Measurements from ENCODE around the gene GPSM1. TPM values are rescaled to one million over a fixed set of nuclear protein-coding genes. Genes with fewer than 3 reads are reported as not detected.

GPSM1 gene
- total and polyA plus RNA-seq, 7 experiments from 2014 or later = 0.87 to 11.5 (median 8.4) TPM

DNA sequence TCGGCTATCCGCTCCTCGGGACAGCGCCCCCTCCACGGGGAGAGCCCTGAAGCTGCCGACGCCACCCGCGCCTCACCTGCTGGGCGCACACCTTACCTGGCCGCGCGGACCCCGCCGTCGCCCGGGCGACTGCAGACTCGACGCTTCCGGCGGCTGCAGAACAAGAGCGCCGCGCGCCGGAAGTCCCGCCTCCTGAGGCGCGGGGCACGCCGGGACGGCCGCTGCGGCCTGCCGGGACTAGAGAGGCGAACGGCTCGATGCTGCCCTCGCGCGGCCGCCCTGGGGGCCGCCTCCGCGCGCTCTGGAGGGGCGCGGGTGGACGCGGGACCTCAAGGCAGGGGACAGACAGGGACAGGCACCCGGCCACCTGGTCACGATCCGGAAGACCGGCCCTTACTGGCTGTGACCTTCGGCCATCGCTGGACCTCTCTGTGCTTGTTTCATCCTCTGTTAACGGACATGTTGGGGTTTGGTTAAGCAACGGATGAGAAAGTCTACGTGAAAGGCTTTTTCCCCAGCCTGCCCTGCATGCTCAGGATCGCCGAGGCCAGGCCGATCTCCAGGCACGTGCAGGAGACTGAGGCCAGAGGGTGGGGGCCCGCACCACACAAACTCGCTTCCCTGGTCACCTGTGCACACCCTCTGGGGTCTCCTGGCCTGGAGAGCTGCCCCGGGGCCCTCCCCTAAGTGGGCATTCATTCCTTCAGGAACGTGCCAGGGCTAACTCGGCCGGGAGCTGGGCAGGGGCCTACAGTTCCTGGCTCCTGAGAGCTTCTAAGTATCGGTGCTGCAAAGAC is 72.9 kb downstream of the GPSM1 start, which contains the start of gene SNAPC4:
Gene SNAPC4 (minus strand): TSS at position 133 of the 797 bp plus-strand sequence. CDS start 1,742 bp downstream, outside the sequence.
- no peaks in the 10 kb centered on the region for H3K9me3 ChIP-seq (ENCODE audit: control insufficient read depth in 2 of 3, low read length in 3 of 3)
- H3K4me3 Mint-ChIP-seq = peak within 1 kb of the TSS; percentile 83 to 90 (median 86)
- POLR2A ChIA-PET = interaction anchor here (2.3 kb wide), 1 partner anchor 9 kb away, joined by 14 read pairs; the partner anchor contains the start of genes ENTR1 and PMPCA
- H3K4me1 ChIP-seq (ENCODE audit: control insufficient read depth in 2 of 2, insufficient read depth in 2 of 2, low read length in 2 of 2) = peaks cover 33 to 38% of the 10 kb centered on the region in 2 donors
- peaks cover 0 to 20% (median 0%) of the 10 kb centered on the region in 5 donors for H3K36me3 Mint-ChIP-seq
- CTCF ChIA-PET = interaction anchor here (0.5 to 2.5 kb wide), 6 partner anchors 9 to 89 kb away, joined by 3 to 12 read pairs (median 6); partner anchors contain the start of genes ENTR1 and PMPCA
- peak within 1 kb of the TSS; percentile 62 for H3K27ac ChIP-seq (ENCODE audit: low read depth, low read length)
- peak within 1 kb of the TSS in 8 of 9 donors; percentile 26 to 78 (median 76) for H3K27ac Mint-ChIP-seq
- no peaks in the 10 kb centered on the region for H3K27me3 Mint-ChIP-seq
- H3K36me3 ChIP-seq (ENCODE audit: control insufficient read depth in 2 of 3, insufficient read depth in 3 of 3, low read length in 3 of 3) = peaks cover 0 to 49% (median 14%) of the 10 kb centered on the region in 3 experiments
- DNase-seq (peak; percentile 77 to 93 (median 87)), ATAC-seq (peak; percentile 91)
- peaks cover 30 to 61% (median 45%) of the 10 kb centered on the region in 7 donors for H3K4me1 Mint-ChIP-seq
- H3K27me3 ChIP-seq (ENCODE audit: control insufficient read depth in 2 of 2, insufficient read depth in 2 of 2, low read length in 2 of 2) = no peaks in the 10 kb centered on the region
- H3K9me3 Mint-ChIP-seq = no peaks in the 10 kb centered on the region
- peak within 1 kb of the TSS; percentile 62 for H3K4me3 ChIP-seq (ENCODE audit: low read length)
- intact Hi-C loops (cut with micrococcal nuclease) = loop anchor here (1.0 to 10.0 kb wide), 13 partner anchors 10 to 493 kb away; partner anchors contain the start of genes DNLZ (in 2 of the 2), ENTR1 (in 2 of the 2), PMPCA (in 2 of the 2) and CAMSAP1 (in 1 of the 2)

DNA sequence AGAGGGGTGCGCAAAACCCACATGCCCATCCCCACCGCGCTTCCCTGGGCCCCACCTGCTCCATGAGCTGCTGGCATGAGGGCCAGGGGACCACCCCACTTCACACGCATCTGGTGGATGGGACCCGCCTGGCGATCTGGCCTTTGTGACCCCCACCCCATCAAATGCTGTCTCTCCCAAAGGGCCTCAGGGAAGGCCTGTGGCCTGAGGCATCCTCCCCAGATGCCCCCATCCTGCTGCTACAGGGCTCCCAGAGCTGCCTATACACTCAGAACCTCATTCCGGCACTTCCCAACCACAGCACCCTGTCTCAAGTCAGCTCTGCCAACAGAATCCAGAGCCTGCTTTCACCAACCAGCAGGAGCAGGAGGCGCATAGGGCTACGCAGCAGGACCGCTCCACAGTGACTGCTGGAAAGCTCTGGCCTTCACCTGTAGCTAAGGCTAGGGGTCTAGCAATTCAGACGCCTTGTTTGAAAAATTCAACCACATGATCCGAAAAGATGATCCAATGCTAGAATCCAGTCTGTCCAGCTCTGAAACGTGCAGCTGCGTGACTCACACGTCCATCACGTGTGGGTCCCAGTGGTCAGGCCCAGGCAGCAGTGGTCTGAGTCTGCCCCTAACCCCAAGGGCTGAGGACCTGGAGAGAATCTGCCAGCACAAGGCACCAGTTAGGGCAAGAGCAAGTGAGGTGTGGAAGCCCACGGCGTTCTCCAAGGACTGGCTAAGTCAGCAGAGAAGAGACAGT is 74.0 kb downstream of the GPSM1 start:
- Histone ChIP-seq H3K27me3 (ENCODE audit: control insufficient read depth in 2 of 2, insufficient read depth in 2 of 2, low read length in 2 of 2) (no peaks in the 10 kb centered on the region), H3K9me3 (ENCODE audit: control insufficient read depth in 2 of 3, low read length in 3 of 3) (no peaks in the 10 kb centered on the region), H3K27ac (ENCODE audit: low read depth, low read length) (no peak overlapping the region), H3K4me3 (ENCODE audit: low read length) (no peak overlapping the region), H3K36me3 (ENCODE audit: control insufficient read depth in 2 of 3, insufficient read depth in 3 of 3, low read length in 3 of 3) (peaks cover 4 to 45% (median 6%) of the 10 kb centered on the region in 3 experiments), H3K4me1 (ENCODE audit: control insufficient read depth in 2 of 2, insufficient read depth in 2 of 2, low read length in 2 of 2) (peaks cover 40 to 41% of the 10 kb centered on the region in 2 donors)
- POLR2A ChIA-PET = interaction anchor here (2.3 kb wide), 1 partner anchor 8 kb away, joined by 14 read pairs; the partner anchor contains the start of genes ENTR1 and PMPCA
- Mint-ChIP-seq H3K36me3 (peaks cover 0 to 26% (median 0%) of the 10 kb centered on the region in 5 donors), H3K4me3 (peak overlapping the region in 6 of 10 donors; percentile 14 to 86 (median 42)), H3K9me3 (no peaks in the 10 kb centered on the region), H3K27ac (peak overlapping the region in 6 of 9 donors; percentile 16 to 68 (median 34)), H3K27me3 (no peaks in the 10 kb centered on the region), H3K4me1 (peaks cover 35 to 68% (median 51%) of the 10 kb centered on the region in 7 donors)
- DNase-seq (no peak), ATAC-seq (no peak)
- CTCF ChIA-PET = interaction anchor here (0.8 to 2.5 kb wide), 5 partner anchors 8 to 90 kb away, joined by 3 to 12 read pairs (median 5); partner anchors contain the start of genes ENTR1 and PMPCA
- intact Hi-C loops (cut with micrococcal nuclease) = loop anchor here (2.0 to 10.0 kb wide), 6 partner anchors 133 to 494 kb away; partner anchors contain the start of genes CAMSAP1 (in 1 of the 2), NOTCH1 (in 1 of the 2) and QSOX2 (in 1 of the 2)

DNA sequence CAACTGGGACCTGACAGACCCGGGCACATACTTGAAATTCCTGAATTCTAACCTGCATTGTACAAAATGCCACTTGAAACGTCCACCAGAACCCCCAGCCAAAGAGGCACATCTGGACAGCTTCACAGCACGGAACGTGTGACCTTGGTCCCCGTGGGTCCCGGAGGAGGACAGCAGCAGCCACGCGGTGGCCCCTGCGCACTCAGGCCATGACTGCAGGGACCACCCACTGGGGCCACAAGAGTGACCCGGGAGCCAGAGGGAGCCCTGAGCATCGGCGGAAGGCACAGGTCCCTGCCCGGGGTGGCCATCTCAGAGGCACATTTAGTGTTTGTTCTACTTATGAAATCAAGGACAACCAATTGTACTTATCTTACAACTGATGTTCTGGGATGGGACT is 74.7 kb downstream of the GPSM1 start:
- H3K36me3 ChIP-seq (ENCODE audit: control insufficient read depth in 2 of 3, insufficient read depth in 3 of 3, low read length in 3 of 3) = peaks cover 0 to 42% (median 4%) of the 10 kb centered on the region in 3 experiments
- peak overlapping the region; percentile 68 for H3K27ac ChIP-seq (ENCODE audit: low read depth, low read length)
- H3K9me3 ChIP-seq (ENCODE audit: control insufficient read depth in 2 of 3, low read length in 3 of 3) = no peaks in the 10 kb centered on the region
- ATAC-seq (no peak), DNase-seq (no peak)
- H3K27me3 ChIP-seq (ENCODE audit: control insufficient read depth in 2 of 2, insufficient read depth in 2 of 2, low read length in 2 of 2) = no peaks in the 10 kb centered on the region
- no peaks in the 10 kb centered on the region for H3K27me3 Mint-ChIP-seq
- POLR2A ChIA-PET = no interaction called here
- peaks cover 0 to 29% (median 3%) of the 10 kb centered on the region in 5 donors for H3K36me3 Mint-ChIP-seq
- H3K4me1 ChIP-seq (ENCODE audit: control insufficient read depth in 2 of 2, insufficient read depth in 2 of 2, low read length in 2 of 2) = peaks cover 40 to 41% of the 10 kb centered on the region in 2 donors
- CTCF ChIA-PET = interaction anchor here (1.2 to 2.5 kb wide), 3 partner anchors 7 to 38 kb away, joined by 3 to 12 read pairs (median 8); partner anchors contain the start of genes ENTR1 and PMPCA
- H3K4me3 Mint-ChIP-seq = peak overlapping the region in 5 of 10 donors; percentile 13 to 37 (median 27)
- intact Hi-C loops (cut with micrococcal nuclease) = loop anchor here (2.0 to 10.0 kb wide), 6 partner anchors 37 to 495 kb away; partner anchors contain the start of genes CAMSAP1 (in 1 of the 2), INPP5E (in 1 of the 2), NOTCH1 (in 1 of the 2) and SEC16A (in 1 of the 2)
- H3K4me1 Mint-ChIP-seq = peaks cover 36 to 66% (median 51%) of the 10 kb centered on the region in 7 donors
- H3K4me3 ChIP-seq (ENCODE audit: low read length) = no peak overlapping the region
- H3K9me3 Mint-ChIP-seq = no peaks in the 10 kb centered on the region
- H3K27ac Mint-ChIP-seq = peak overlapping the region in 4 of 9 donors; percentile 48 to 79 (median 61)

DNA sequence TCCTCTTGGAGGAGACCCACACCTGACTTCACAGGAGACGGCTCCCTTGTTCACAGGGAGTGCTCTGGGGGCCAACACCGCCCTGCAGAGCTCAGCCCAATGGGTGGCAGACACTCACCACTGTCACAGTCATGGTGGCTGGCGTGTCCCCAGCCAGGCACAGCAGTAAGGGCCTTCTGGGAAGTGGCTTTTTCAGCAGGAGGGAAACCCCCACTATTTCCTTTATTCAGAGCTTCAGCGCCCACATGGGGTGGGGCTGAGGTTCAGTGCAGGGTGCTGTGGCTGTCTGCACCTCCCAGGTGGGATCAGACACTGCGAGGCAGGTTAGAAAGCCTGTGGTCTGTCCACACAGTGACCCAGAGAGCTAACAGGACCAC is 76.2 kb downstream of the GPSM1 start:
- Mint-ChIP-seq H3K36me3 (peaks cover 0 to 38% (median 4%) of the 10 kb centered on the region in 5 donors), H3K4me3 (peak overlapping the region in 9 of 10 donors; percentile 43 to 76 (median 67)), H3K27ac (peak overlapping the region in 8 of 9 donors; percentile 48 to 87 (median 80)), H3K4me1 (peaks cover 40 to 67% (median 52%) of the 10 kb centered on the region in 7 donors), H3K27me3 (no peaks in the 10 kb centered on the region), H3K9me3 (no peaks in the 10 kb centered on the region)
- ATAC-seq (peak; percentile 85), DNase-seq (peak in 7 of 9 donors; percentile 15 to 76 (median 59))
- Histone ChIP-seq H3K27me3 (ENCODE audit: control insufficient read depth in 2 of 2, insufficient read depth in 2 of 2, low read length in 2 of 2) (no peaks in the 10 kb centered on the region), H3K4me3 (ENCODE audit: low read length) (peak overlapping the region; percentile 20), H3K27ac (ENCODE audit: low read depth, low read length) (peak overlapping the region; percentile 68), H3K4me1 (ENCODE audit: control insufficient read depth in 2 of 2, insufficient read depth in 2 of 2, low read length in 2 of 2) (peaks cover 38 to 41% of the 10 kb centered on the region in 2 donors), H3K36me3 (ENCODE audit: control insufficient read depth in 2 of 3, insufficient read depth in 3 of 3, low read length in 3 of 3) (peaks cover 0 to 41% (median 4%) of the 10 kb centered on the region in 3 experiments), H3K9me3 (ENCODE audit: control insufficient read depth in 2 of 3, low read length in 3 of 3) (no peaks in the 10 kb centered on the region)
- ChIA-PET CTCF (no interaction called here), POLR2A (interaction anchor here (0.7 to 1.5 kb wide), 4 partner anchors 11 to 79 kb away, joined by 3 to 8 read pairs (median 3); partner anchors contain the start of gene DNLZ)
- intact Hi-C loops (cut with micrococcal nuclease) = loop anchor here (2.0 to 10.0 kb wide), 6 partner anchors 35 to 496 kb away; partner anchors contain the start of genes CAMSAP1 (in 1 of the 2), INPP5E (in 1 of the 2), NOTCH1 (in 1 of the 2) and SEC16A (in 1 of the 2)

DNA sequence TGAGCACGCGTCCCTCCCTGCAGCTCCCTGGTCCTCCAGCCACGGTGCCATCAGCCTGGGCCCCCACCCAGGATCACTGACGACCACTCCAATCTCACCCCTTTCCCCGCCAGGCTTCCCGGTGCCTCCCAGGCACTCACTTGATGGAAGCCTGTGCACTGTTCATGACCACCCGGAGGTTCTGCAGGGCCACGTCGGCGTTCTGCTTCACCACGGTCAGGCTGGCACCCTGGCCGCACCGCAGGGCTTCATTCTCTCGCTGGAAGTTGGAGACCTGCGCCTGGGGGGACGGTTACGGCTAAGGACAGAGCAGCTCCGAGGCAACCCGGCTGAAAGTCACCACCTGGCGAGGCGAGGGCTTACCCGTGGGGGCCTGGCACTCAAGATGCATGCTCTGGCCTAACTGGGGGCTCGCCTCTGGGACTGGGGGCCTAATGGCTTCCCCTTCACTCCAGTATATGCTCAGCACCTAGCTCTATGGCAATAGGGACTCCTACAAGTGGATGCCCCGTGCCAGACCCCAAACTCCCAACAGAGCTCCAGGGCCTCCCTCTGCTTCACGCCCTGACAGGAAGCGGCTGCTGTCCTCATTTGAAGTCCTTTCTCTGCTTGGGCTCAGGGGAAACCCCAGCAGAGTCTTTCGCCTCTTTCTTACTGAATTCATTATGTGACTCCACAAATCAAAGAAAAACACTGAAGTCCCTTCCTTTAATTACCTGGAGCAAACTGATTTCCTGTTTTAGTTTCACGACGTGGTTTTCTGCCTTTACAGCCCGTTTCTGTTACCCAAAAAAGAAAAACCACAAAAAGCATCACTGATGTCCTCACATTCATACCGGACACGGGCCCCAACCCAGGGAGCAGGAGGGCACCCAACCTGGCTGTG is 76.8 kb downstream of the GPSM1 start:
- Histone ChIP-seq H3K27ac (ENCODE audit: low read depth, low read length) (peak overlapping the region; percentile 68), H3K36me3 (ENCODE audit: control insufficient read depth in 2 of 3, insufficient read depth in 3 of 3, low read length in 3 of 3) (peaks cover 0 to 41% (median 4%) of the 10 kb centered on the region in 3 experiments), H3K4me1 (ENCODE audit: control insufficient read depth in 2 of 2, insufficient read depth in 2 of 2, low read length in 2 of 2) (peaks cover 37% of the 10 kb centered on the region in 2 donors), H3K9me3 (ENCODE audit: control insufficient read depth in 2 of 3, low read length in 3 of 3) (no peaks in the 10 kb centered on the region), H3K27me3 (ENCODE audit: control insufficient read depth in 2 of 2, insufficient read depth in 2 of 2, low read length in 2 of 2) (no peaks in the 10 kb centered on the region), H3K4me3 (ENCODE audit: low read length) (peak overlapping the region; percentile 20)
- intact Hi-C loops (cut with micrococcal nuclease) = loop anchor here (2.0 to 10.0 kb wide), 6 partner anchors 35 to 497 kb away; partner anchors contain the start of genes CAMSAP1 (in 1 of the 2), INPP5E (in 1 of the 2), NOTCH1 (in 1 of the 2) and SEC16A (in 1 of the 2)
- ATAC-seq = no peak
- H3K27ac Mint-ChIP-seq = peak overlapping the region; percentile 51 to 88 (median 79)
- ChIA-PET CTCF (interaction anchor here (0.6 kb wide), 1 partner anchor 432 kb away, joined by 3 read pairs; no protein-coding TSS in a partner anchor), POLR2A (interaction anchor here (0.7 to 1.5 kb wide), 4 partner anchors 12 to 80 kb away, joined by 3 to 8 read pairs (median 3); partner anchors contain the start of gene DNLZ)
- H3K4me3 Mint-ChIP-seq = peak overlapping the region in 9 of 10 donors; percentile 43 to 76 (median 67)
- H3K36me3 Mint-ChIP-seq = peaks cover 0 to 42% (median 7%) of the 10 kb centered on the region in 5 donors
- no peaks in the 10 kb centered on the region for H3K27me3 Mint-ChIP-seq
- peak in 3 of 9 donors; percentile 19 to 40 (median 28) for DNase-seq
- H3K4me1 Mint-ChIP-seq = peaks cover 40 to 67% (median 52%) of the 10 kb centered on the region in 7 donors
- H3K9me3 Mint-ChIP-seq = no peaks in the 10 kb centered on the region
